NT2/D1 (cell line): ENCODE measurements around the gene RAB31.

ENCODE experiments used
- SUZ12 ChIP-seq: IDR thresholded peaks from 2 replicates; pipeline ENCODE4 v1.6.1; 2011; ENCODE audit not compliant: insufficient read length, insufficient read depth; ENCODE audit errors: extremely low read depth
- YY1 ChIP-seq: IDR thresholded peaks from 2 replicates; pipeline ENCODE4 v1.6.1; 2011; ENCODE audit not compliant: insufficient read length, insufficient read depth
- ZNF274 ChIP-seq: IDR thresholded peaks from 2 replicates; pipeline ENCODE4 v1.6.1; 2011; ENCODE audit warnings: mild to moderate bottlenecking, low read depth, low read length

- TF ChIP-seq ZNF274, result no peak
- TF ChIP-seq YY1, result no peak
- no peak for TF ChIP-seq SUZ12
Measured at GRCh38 chr18:9835113-9835755, 127.1 kb downstream of the RAB31 start.
